ENCODE data around the gene SLC6A2. TPM values are rescaled to one million over a fixed set of nuclear protein-coding genes. Genes with fewer than 3 reads are reported as not detected.

Gene SLC6A2
- total RNA-seq, 1 donor from 2014 or later: 9.6 TPM

GRCh38 chr16:55698946-55699345 is 43.2 kb downstream of the SLC6A2 start:
- H3K9me3 ChIP-seq: no peaks in the 10 kb centered on the region
- TF ChIP-seq CTCF (IDR thresholded peaks at IDR 0.05): no peak
- TF ChIP-seq POLR2A (IDR thresholded peaks at IDR 0.05): no peak
- TF ChIP-seq POLR2AphosphoS5 (IDR thresholded peaks at IDR 0.05; ENCODE audit: insufficient read depth in 1 of 2, low read depth in 1 of 2): no peak
- intact Hi-C loops (cut with DNase I): no loop called here
- no peaks in the 10 kb centered on the region for H3K36me3 ChIP-seq
- no peaks in the 10 kb centered on the region for H3K27me3 ChIP-seq
- no peak for DNase-seq (ENCODE audit: extremely low spot score in 2 of 2)
- H3K4me3 ChIP-seq: no peak overlapping the region
- H3K4me1 ChIP-seq: no peaks in the 10 kb centered on the region
- no peak overlapping the region for H3K27ac ChIP-seq

GRCh38 chr16:55699616-55700015 is 43.8 kb downstream of the SLC6A2 start:
- no peak for TF ChIP-seq POLR2AphosphoS5 (IDR thresholded peaks at IDR 0.05; ENCODE audit: insufficient read depth in 1 of 2, low read depth in 1 of 2)
- TF ChIP-seq CTCF (IDR thresholded peaks at IDR 0.05): no peak
- TF ChIP-seq POLR2A (IDR thresholded peaks at IDR 0.05): no peak
- H3K36me3 ChIP-seq: no peaks in the 10 kb centered on the region
- no peaks in the 10 kb centered on the region for H3K9me3 ChIP-seq
- DNase-seq (ENCODE audit: extremely low spot score in 2 of 2): no peak
- H3K27ac ChIP-seq: no peak overlapping the region
- no peaks in the 10 kb centered on the region for H3K4me1 ChIP-seq
- no peak overlapping the region for H3K4me3 ChIP-seq
- intact Hi-C loops (cut with DNase I): loop anchor here (5.0 kb wide), 1 partner anchor 232 kb away; no protein-coding TSS in a partner anchor
- no peaks in the 10 kb centered on the region for H3K27me3 ChIP-seq

- Histone ChIP-seq H3K9me3 (no peaks in the 10 kb centered on the region), H3K4me1 (no peaks in the 10 kb centered on the region), H3K27ac (no peak overlapping the region), H3K36me3 (no peaks in the 10 kb centered on the region), H3K4me3 (no peak overlapping the region), H3K27me3 (no peaks in the 10 kb centered on the region)
- TF ChIP-seq POLR2A (IDR thresholded peaks at IDR 0.05): no peak
- TF ChIP-seq POLR2AphosphoS5 (IDR thresholded peaks at IDR 0.05; ENCODE audit: insufficient read depth in 1 of 2, low read depth in 1 of 2): no peak
- no peak for TF ChIP-seq CTCF (IDR thresholded peaks at IDR 0.05)
- no peak for DNase-seq (ENCODE audit: extremely low spot score in 2 of 2)
- intact Hi-C loops (cut with DNase I): loop anchor here (5.0 kb wide), 1 partner anchor 233 kb away; no protein-coding TSS in a partner anchor
Observed at GRCh38 chr16:55700067-55700466, 44.3 kb downstream of the SLC6A2 start.

GRCh38 chr16:55700961-55701360 is 45.2 kb downstream of the SLC6A2 start:
- intact Hi-C loops (cut with DNase I): loop anchor here (5.0 kb wide), 1 partner anchor 234 kb away; no protein-coding TSS in a partner anchor
- no peaks in the 10 kb centered on the region for H3K27me3 ChIP-seq
- TF ChIP-seq POLR2A (IDR thresholded peaks at IDR 0.05) (no peak), CTCF (IDR thresholded peaks at IDR 0.05) (no peak), POLR2AphosphoS5 (IDR thresholded peaks at IDR 0.05; ENCODE audit: insufficient read depth in 1 of 2, low read depth in 1 of 2) (no peak)
- H3K27ac ChIP-seq: no peak overlapping the region
- no peaks in the 10 kb centered on the region for H3K9me3 ChIP-seq
- no peak for DNase-seq (ENCODE audit: extremely low spot score in 2 of 2)
- no peak overlapping the region for H3K4me3 ChIP-seq
- no peaks in the 10 kb centered on the region for H3K4me1 ChIP-seq
- H3K36me3 ChIP-seq: no peaks in the 10 kb centered on the region

GRCh38 chr16:55701442-55702319 is 45.9 kb downstream of the SLC6A2 start:
- intact Hi-C loops (cut with DNase I): loop anchor here (5.0 kb wide), 1 partner anchor 234 kb away; no protein-coding TSS in a partner anchor
- no peak overlapping the region for H3K4me3 ChIP-seq
- H3K27me3 ChIP-seq: no peaks in the 10 kb centered on the region
- no peaks in the 10 kb centered on the region for H3K9me3 ChIP-seq
- H3K36me3 ChIP-seq: no peaks in the 10 kb centered on the region
- DNase-seq (ENCODE audit: extremely low spot score in 2 of 2): no peak
- TF ChIP-seq POLR2AphosphoS5 (IDR thresholded peaks at IDR 0.05; ENCODE audit: insufficient read depth in 1 of 2, low read depth in 1 of 2): no peak
- TF ChIP-seq CTCF (IDR thresholded peaks at IDR 0.05): peak; percentile 46 to 61 (median 49)
- no peak for TF ChIP-seq POLR2A (IDR thresholded peaks at IDR 0.05)
- H3K4me1 ChIP-seq: no peaks in the 10 kb centered on the region
- H3K27ac ChIP-seq: no peak overlapping the region

Measured in vagina (tissue), 2 donors.